B cell (primary cell): ENCODE measurements around the gene CHPF2. TPM values are rescaled to one million over a fixed set of nuclear protein-coding genes. Genes with fewer than 3 reads are reported as not detected.

ENCODE experiments used
- ATAC-seq: fragments of 200-7000 bp; cut with Tn5 transposase; one replicate; pipeline ENCODE4 v1.10.0; 2021; ENCODE audit warnings: low read depth, mild to moderate bottlenecking, moderate number of reproducible peaks, moderate library complexity
- CTCF ChIA-PET: fragments of 350-600 bp; sonication (Branson Sonifier 250); formaldehyde crosslinking; loops from one replicate; lab custom pipeline; 2021; ENCODE audit warnings: antibody characterized with exemption, inconsistent platforms; lab: Charles Lee
- POLR2A ChIA-PET: fragments of 350-600 bp; sonication (Branson Sonifier 250); formaldehyde crosslinking; loops from one replicate; lab custom pipeline; 2021; ENCODE audit warnings: antibody characterized with exemption; lab: Charles Lee
- DNase-seq: peaks from one replicate; pipeline ENCODE4 v3.0.0; 2013
- H2AFZ ChIP-seq: 2 replicates; pipeline ENCODE4 v1.6.1; 2012; ENCODE audit warnings: mild to moderate bottlenecking, low read depth, low read length; ENCODE audit not compliant: insufficient read depth, poor library complexity, severe bottlenecking
- H3K27ac ChIP-seq, 2 donors: 1 replicate in 1 of 2; 2 replicates in 1 of 2; pipeline ENCODE4 v1.5.1; 2012 to 2013; ENCODE audit warnings: low read length in 2 of 2, mild to moderate bottlenecking in 2 of 2, moderate library complexity in 1 of 2
- H3K27me3 ChIP-seq, 4 experiments: fragments of 200-600 bp in 1 of 4; sonication (generic) in 1 of 4; replicated peaks in 1 of 4; 1 replicate in 2 of 4; 2 replicates in 2 of 4; pipeline versions ENCODE4 v1.6.1 to v1.7.0; 2013 to 2016; ENCODE audit warnings: low read length in 3 of 4, mild to moderate bottlenecking in 2 of 4, mixed read lengths in 1 of 4, moderate library complexity in 1 of 4; ENCODE audit not compliant: insufficient read depth in 4 of 4, control insufficient read depth in 3 of 4; ENCODE audit errors: control extremely low read depth in 1 of 4
- H3K36me3 ChIP-seq, 2 experiments: replicated peaks in 1 of 2; 1 replicate in 1 of 2; 2 replicates in 1 of 2; pipeline versions ENCODE4 v1.6.1 to v1.7.1; 2013; ENCODE audit warnings: low read length in 1 of 2; ENCODE audit not compliant: insufficient read depth in 2 of 2, control insufficient read depth in 1 of 2; ENCODE audit errors: control extremely low read depth in 1 of 2, extremely low read depth in 1 of 2
- H3K4me1 ChIP-seq, 2 donors: fragments of 200-600 bp in 1 of 2; sonication (generic) in 1 of 2; 1 replicate in 1 of 2; 2 replicates in 1 of 2; pipeline versions ENCODE4 v1.5.1 to v1.6.1; 2013 to 2017; ENCODE audit warnings: low read length in 2 of 2; ENCODE audit not compliant: control insufficient read depth in 2 of 2, insufficient read depth in 2 of 2
- H3K4me2 ChIP-seq: replicated peaks from 2 replicates; pipeline ENCODE3; 2012; ENCODE audit warnings: mild to moderate bottlenecking, low read depth, low read length; ENCODE audit not compliant: poor library complexity, severe bottlenecking
- H3K4me3 ChIP-seq, 5 experiments: fragments of 200-600 bp in 1 of 5; sonication (generic) in 1 of 5; 1 replicate in 3 of 5; 2 replicates in 2 of 5; pipeline versions ENCODE4 v1.5.1 to v1.7.0; 2011 to 2016; ENCODE audit warnings: low read length in 4 of 5, mild to moderate bottlenecking in 4 of 5, low read depth in 2 of 5, control low read depth in 1 of 5, moderate library complexity in 1 of 5; ENCODE audit not compliant: insufficient read depth in 1 of 5; ENCODE audit errors: control extremely low read depth in 1 of 5, extremely low read depth in 1 of 5
- H3K79me2 ChIP-seq: fragments of 200-600 bp; sonication (generic); one replicate; pipeline ENCODE4 v1.6.0; 2016; ENCODE audit warnings: low read length; ENCODE audit not compliant: control insufficient read depth, insufficient read depth
- H3K9ac ChIP-seq: fragments of 200-600 bp; sonication (generic); 2 replicates; pipeline ENCODE4 v1.6.1; 2017; ENCODE audit warnings: mild to moderate bottlenecking, low read length, moderate library complexity
- H3K9me3 ChIP-seq, 3 donors: one replicate each; pipeline versions ENCODE4 v1.6.1 to v1.7.1; 2013; ENCODE audit warnings: low read length in 2 of 3; ENCODE audit not compliant: control insufficient read depth in 2 of 3, insufficient read depth in 1 of 3; ENCODE audit errors: control extremely low read depth in 1 of 3
- H4K20me1 ChIP-seq: 2 replicates; pipeline ENCODE4 v1.6.0; 2012; ENCODE audit warnings: mild to moderate bottlenecking, low read length; ENCODE audit not compliant: insufficient read depth, control insufficient read depth, poor library complexity, severe bottlenecking
- H3K27ac Mint-ChIP-seq: one replicate; pipeline ENCODE4 v1.8.0; 2021; ENCODE audit warnings: mixed read lengths
- H3K27me3 Mint-ChIP-seq: one replicate; pipeline ENCODE4 v1.8.0; 2021; ENCODE audit warnings: mixed read lengths
- H3K4me1 Mint-ChIP-seq: one replicate; pipeline ENCODE4 v1.8.0; 2021; ENCODE audit warnings: mixed read lengths
- H3K4me3 Mint-ChIP-seq: one replicate; pipeline ENCODE4 v1.8.0; 2021; ENCODE audit warnings: mixed read lengths
- H3K9me3 Mint-ChIP-seq: one replicate; pipeline ENCODE4 v1.8.0; 2022; ENCODE audit warnings: mixed read lengths; ENCODE audit not compliant: insufficient read depth
- CTCF ChIP-seq: fragments of 200-600 bp; IDR thresholded peaks from one replicate; pipeline ENCODE4 v1.8.0; 2022; ENCODE audit warnings: antibody characterized with exemption, mild to moderate bottlenecking
- EZH2 ChIP-seq: IDR thresholded peaks from 2 replicates; pipeline ENCODE4 v1.6.1; 2012; ENCODE audit warnings: borderline replicate concordance, low read depth, mild to moderate bottlenecking, moderate library complexity, low read length; ENCODE audit not compliant: insufficient read depth, poor library complexity, severe bottlenecking
- WGBS: methylation state at CpG from one replicate; pipeline ENCODE4 v1.1.5; 2013; ENCODE audit warnings: missing lambda C conversion rate; ENCODE audit not compliant: insufficient coverage; 5-methylcytosine and 5-hydroxymethylcytosine counted together
- intact Hi-C: fragments of 100-400 bp; cut with micrococcal nuclease; formaldehyde crosslinking; loops from one replicate; pipeline ENCODE4 v1.10.0; 2022
- polyA plus RNA-seq: library from polyadenylated mRNA; depleted of rRNA; stranded (reverse); fragments of >200 nt; gene quantifications from 2 replicates; pipeline ENCODE4 v1.2.3, GENCODE V29; 2012
- total RNA-seq, 2 donors: library from RNA; stranded (reverse); fragments of 120-200 nt in 1 of 2; gene quantifications; 1 replicate in 1 of 2; 2 replicates in 1 of 2; pipeline versions ENCODE4 v1.2.3 to v1.2.4, GENCODE V29; 2013 to 2022

The CHPF2 gene
- total and polyA plus RNA-seq, 2 donors (not counting 1 experiment from before 2014, with no cell fraction given), result 39.4 to 39.9 TPM

GRCh38 chr7:151210087-151210854 is 22.0 kb upstream of the CHPF2 start, which contains the start of gene H2BK1:
Gene H2BK1 (minus strand): TSS chr7:151210488. CDS start chr7:151210318, 170 bp downstream.
- H3K27me3 Mint-ChIP-seq, result peaks cover 10% of the 10 kb centered on the region
- TF ChIP-seq EZH2, result no peak
- no peak for DNase-seq
- H3K4me1 ChIP-seq, result no peaks in the 10 kb centered on the region
- H3K27me3 ChIP-seq, result peaks cover 0 to 8% (median 0%) of the 10 kb centered on the region in 4 experiments
- ChIA-PET POLR2A (no interaction called here), CTCF (no interaction called here)
- H3K79me2 ChIP-seq, result no peaks in the 10 kb centered on the region
- no peak within 1 kb of the TSS for H3K4me2 ChIP-seq
- no peak within 1 kb of the TSS for H3K27ac ChIP-seq
- H3K9me3 ChIP-seq, result no peaks in the 10 kb centered on the region
- H4K20me1 ChIP-seq, result no peaks in the 10 kb centered on the region
- intact Hi-C loops, result no loop called here
- H2AFZ ChIP-seq, result no peak within 1 kb of the TSS
- H3K27ac Mint-ChIP-seq, result no peak within 1 kb of the TSS
- no peaks in the 10 kb centered on the region for H3K4me1 Mint-ChIP-seq
- peaks cover 0 to 17% of the 10 kb centered on the region in 2 experiments for H3K36me3 ChIP-seq
- no peak within 1 kb of the TSS for H3K4me3 Mint-ChIP-seq
- no peaks in the 10 kb centered on the region for H3K9me3 Mint-ChIP-seq
- no peak within 1 kb of the TSS for H3K9ac ChIP-seq
- no peak for ATAC-seq
- WGBS, result 100% methylated on average over 5 of the region's 17 CpGs
- no peak within 1 kb of the TSS for H3K4me3 ChIP-seq

- ATAC-seq (no peak), DNase-seq (no peak)
- Histone ChIP-seq H3K4me3 (no peak overlapping the region), H3K79me2 (no peaks in the 10 kb centered on the region), H3K4me1 (no peaks in the 10 kb centered on the region), H3K27ac (no peak overlapping the region), H3K9me3 (no peaks in the 10 kb centered on the region), H3K4me2 (no peak overlapping the region), H3K9ac (no peak overlapping the region), H3K27me3 (peaks cover 0 to under 1% (median 0%) of the 10 kb centered on the region in 4 experiments), H3K36me3 (peaks cover 0 to 26% of the 10 kb centered on the region in 2 experiments), H2AFZ (no peak overlapping the region), H4K20me1 (no peaks in the 10 kb centered on the region)
- H3K4me3 Mint-ChIP-seq, result no peak overlapping the region
- no peaks in the 10 kb centered on the region for H3K4me1 Mint-ChIP-seq
- ChIA-PET POLR2A (no interaction called here), CTCF (interaction anchor here (0.8 kb wide), 1 partner anchor 39 kb away, joined by 3 read pairs; no protein-coding TSS in a partner anchor)
- peaks cover 3% of the 10 kb centered on the region for H3K27me3 Mint-ChIP-seq
- WGBS, result 100% methylated on average over 1 of the region's 3 CpGs
- TF ChIP-seq CTCF (no peak), EZH2 (no peak)
- H3K27ac Mint-ChIP-seq, result no peak overlapping the region
- no peaks in the 10 kb centered on the region for H3K9me3 Mint-ChIP-seq
- intact Hi-C loops, result no loop called here
Measured at GRCh38 chr7:151211155-151211772, 21.0 kb upstream of the CHPF2 start.
